ENCODE data around the gene CDH13. TPM values are rescaled to one million over a fixed set of nuclear protein-coding genes. Genes with fewer than 3 reads are reported as not detected.

CDH13 gene
- total RNA-seq, 1 donor from 2014 or later = 20.9 TPM

- H3K9ac ChIP-seq (ENCODE audit: low read depth in 1 of 3, low read length in 3 of 3) = no peak overlapping the region
- H3K4me3 ChIP-seq (ENCODE audit: low read length in 3 of 3) = no peak overlapping the region
- H3K4me1 ChIP-seq (ENCODE audit: control insufficient read depth in 3 of 3, insufficient read depth in 3 of 3, low read length in 3 of 3) = peaks cover 0 to 2% (median 0%) of the 10 kb centered on the region in 3 donors
- H3K36me3 ChIP-seq (ENCODE audit: control insufficient read depth in 3 of 3, insufficient read depth in 3 of 3, low read length in 3 of 3) = no peaks in the 10 kb centered on the region
- no peaks in the 10 kb centered on the region for H3K27me3 ChIP-seq (ENCODE audit: control insufficient read depth in 3 of 3, insufficient read depth in 3 of 3, low read length in 3 of 3)
- no peaks in the 10 kb centered on the region for H3K9me3 ChIP-seq (ENCODE audit: control insufficient read depth in 3 of 3, low read length in 3 of 3)
- H3K27ac ChIP-seq (ENCODE audit: low read depth, low read length) = no peak overlapping the region
Measured at GRCh38 chr16:83615141-83615952, 988.6 kb downstream of the CDH13 start.

GRCh38 chr16:83615953-83616350 is 989.2 kb downstream of the CDH13 start:
- no peak overlapping the region for H3K4me3 ChIP-seq (ENCODE audit: low read length in 3 of 3)
- H3K9ac ChIP-seq (ENCODE audit: low read depth in 1 of 3, low read length in 3 of 3) = no peak overlapping the region
- H3K9me3 ChIP-seq (ENCODE audit: control insufficient read depth in 3 of 3, low read length in 3 of 3) = no peaks in the 10 kb centered on the region
- H3K27ac ChIP-seq (ENCODE audit: low read depth, low read length) = no peak overlapping the region
- peaks cover 0 to 2% (median 0%) of the 10 kb centered on the region in 3 donors for H3K4me1 ChIP-seq (ENCODE audit: control insufficient read depth in 3 of 3, insufficient read depth in 3 of 3, low read length in 3 of 3)
- H3K36me3 ChIP-seq (ENCODE audit: control insufficient read depth in 3 of 3, insufficient read depth in 3 of 3, low read length in 3 of 3) = no peaks in the 10 kb centered on the region
- H3K27me3 ChIP-seq (ENCODE audit: control insufficient read depth in 3 of 3, insufficient read depth in 3 of 3, low read length in 3 of 3) = no peaks in the 10 kb centered on the region

- Histone ChIP-seq H3K4me3 (ENCODE audit: low read length in 3 of 3) (no peak overlapping the region), H3K9ac (ENCODE audit: low read depth in 1 of 3, low read length in 3 of 3) (no peak overlapping the region), H3K9me3 (ENCODE audit: control insufficient read depth in 3 of 3, low read length in 3 of 3) (no peaks in the 10 kb centered on the region), H3K27me3 (ENCODE audit: control insufficient read depth in 3 of 3, insufficient read depth in 3 of 3, low read length in 3 of 3) (no peaks in the 10 kb centered on the region), H3K4me1 (ENCODE audit: control insufficient read depth in 3 of 3, insufficient read depth in 3 of 3, low read length in 3 of 3) (peaks cover 0 to 2% (median 0%) of the 10 kb centered on the region in 3 donors), H3K27ac (ENCODE audit: low read depth, low read length) (no peak overlapping the region), H3K36me3 (ENCODE audit: control insufficient read depth in 3 of 3, insufficient read depth in 3 of 3, low read length in 3 of 3) (no peaks in the 10 kb centered on the region)
Measured at GRCh38 chr16:83619381-83620150, 992.8 kb downstream of the CDH13 start.

- Histone ChIP-seq H3K4me1 (ENCODE audit: control insufficient read depth in 3 of 3, insufficient read depth in 3 of 3, low read length in 3 of 3) (peaks cover 0 to 2% (median 0%) of the 10 kb centered on the region in 3 donors), H3K36me3 (ENCODE audit: control insufficient read depth in 3 of 3, insufficient read depth in 3 of 3, low read length in 3 of 3) (no peaks in the 10 kb centered on the region), H3K27me3 (ENCODE audit: control insufficient read depth in 3 of 3, insufficient read depth in 3 of 3, low read length in 3 of 3) (no peaks in the 10 kb centered on the region), H3K9me3 (ENCODE audit: control insufficient read depth in 3 of 3, low read length in 3 of 3) (no peaks in the 10 kb centered on the region), H3K27ac (ENCODE audit: low read depth, low read length) (no peak overlapping the region), H3K9ac (ENCODE audit: low read depth in 1 of 3, low read length in 3 of 3) (no peak overlapping the region), H3K4me3 (ENCODE audit: low read length in 3 of 3) (no peak overlapping the region)
Measured at GRCh38 chr16:83622010-83622409, 995.2 kb downstream of the CDH13 start.

- no peak overlapping the region for H3K4me3 ChIP-seq (ENCODE audit: low read length in 3 of 3)
- peaks cover 0 to 2% (median 0%) of the 10 kb centered on the region in 3 donors for H3K4me1 ChIP-seq (ENCODE audit: control insufficient read depth in 3 of 3, insufficient read depth in 3 of 3, low read length in 3 of 3)
- no peaks in the 10 kb centered on the region for H3K27me3 ChIP-seq (ENCODE audit: control insufficient read depth in 3 of 3, insufficient read depth in 3 of 3, low read length in 3 of 3)
- no peaks in the 10 kb centered on the region for H3K36me3 ChIP-seq (ENCODE audit: control insufficient read depth in 3 of 3, insufficient read depth in 3 of 3, low read length in 3 of 3)
- no peak overlapping the region for H3K9ac ChIP-seq (ENCODE audit: low read depth in 1 of 3, low read length in 3 of 3)
- no peak overlapping the region for H3K27ac ChIP-seq (ENCODE audit: low read depth, low read length)
- no peaks in the 10 kb centered on the region for H3K9me3 ChIP-seq (ENCODE audit: control insufficient read depth in 3 of 3, low read length in 3 of 3)
Measured at GRCh38 chr16:83623091-83623730, 996.4 kb downstream of the CDH13 start.

GRCh38 chr16:83623892-83624291 is 997.1 kb downstream of the CDH13 start:
- no peak overlapping the region for H3K27ac ChIP-seq (ENCODE audit: low read depth, low read length)
- no peaks in the 10 kb centered on the region for H3K27me3 ChIP-seq (ENCODE audit: control insufficient read depth in 3 of 3, insufficient read depth in 3 of 3, low read length in 3 of 3)
- peaks cover 0 to 2% (median 0%) of the 10 kb centered on the region in 3 donors for H3K4me1 ChIP-seq (ENCODE audit: control insufficient read depth in 3 of 3, insufficient read depth in 3 of 3, low read length in 3 of 3)
- no peaks in the 10 kb centered on the region for H3K36me3 ChIP-seq (ENCODE audit: control insufficient read depth in 3 of 3, insufficient read depth in 3 of 3, low read length in 3 of 3)
- H3K9ac ChIP-seq (ENCODE audit: low read depth in 1 of 3, low read length in 3 of 3) = no peak overlapping the region
- no peaks in the 10 kb centered on the region for H3K9me3 ChIP-seq (ENCODE audit: control insufficient read depth in 3 of 3, low read length in 3 of 3)
- no peak overlapping the region for H3K4me3 ChIP-seq (ENCODE audit: low read length in 3 of 3)

- Histone ChIP-seq H3K9me3 (ENCODE audit: control insufficient read depth in 3 of 3, low read length in 3 of 3) (no peaks in the 10 kb centered on the region), H3K9ac (ENCODE audit: low read depth in 1 of 3, low read length in 3 of 3) (no peak overlapping the region), H3K4me3 (ENCODE audit: low read length in 3 of 3) (no peak overlapping the region), H3K4me1 (ENCODE audit: control insufficient read depth in 3 of 3, insufficient read depth in 3 of 3, low read length in 3 of 3) (no peaks in the 10 kb centered on the region), H3K27ac (ENCODE audit: low read depth, low read length) (no peak overlapping the region), H3K36me3 (ENCODE audit: control insufficient read depth in 3 of 3, insufficient read depth in 3 of 3, low read length in 3 of 3) (no peaks in the 10 kb centered on the region), H3K27me3 (ENCODE audit: control insufficient read depth in 3 of 3, insufficient read depth in 3 of 3, low read length in 3 of 3) (no peaks in the 10 kb centered on the region)
Measured at GRCh38 chr16:83624429-83625120, 997.8 kb downstream of the CDH13 start.

- Histone ChIP-seq H3K9ac (ENCODE audit: low read depth in 1 of 3, low read length in 3 of 3) (no peak overlapping the region), H3K9me3 (ENCODE audit: control insufficient read depth in 3 of 3, low read length in 3 of 3) (no peaks in the 10 kb centered on the region)
Measured at GRCh38 chr16:83626204-83626603, 999.4 kb downstream of the CDH13 start.

GRCh38 chr16:83626676-83627075 is 999.9 kb downstream of the CDH13 start:
- Histone ChIP-seq H3K9ac (ENCODE audit: low read depth in 1 of 3, low read length in 3 of 3) (no peak overlapping the region), H3K4me1 (ENCODE audit: control insufficient read depth in 3 of 3, insufficient read depth in 3 of 3, low read length in 3 of 3) (no peaks in the 10 kb centered on the region), H3K9me3 (ENCODE audit: control insufficient read depth in 3 of 3, low read length in 3 of 3) (no peaks in the 10 kb centered on the region), H3K4me3 (ENCODE audit: low read length in 3 of 3) (no peak overlapping the region), H3K36me3 (ENCODE audit: control insufficient read depth in 3 of 3, insufficient read depth in 3 of 3, low read length in 3 of 3) (no peaks in the 10 kb centered on the region), H3K27me3 (ENCODE audit: control insufficient read depth in 3 of 3, insufficient read depth in 3 of 3, low read length in 3 of 3) (no peaks in the 10 kb centered on the region), H3K27ac (ENCODE audit: low read depth, low read length) (no peak overlapping the region)

More at GRCh38 chr16:83626204-83626603, 999.4 kb downstream of the CDH13 start:
- no peaks in the 10 kb centered on the region for H3K27me3 ChIP-seq (ENCODE audit: control insufficient read depth in 3 of 3, insufficient read depth in 3 of 3, low read length in 3 of 3)
- H3K4me1 ChIP-seq (ENCODE audit: control insufficient read depth in 3 of 3, insufficient read depth in 3 of 3, low read length in 3 of 3) = no peaks in the 10 kb centered on the region
- H3K36me3 ChIP-seq (ENCODE audit: control insufficient read depth in 3 of 3, insufficient read depth in 3 of 3, low read length in 3 of 3) = no peaks in the 10 kb centered on the region
- H3K27ac ChIP-seq (ENCODE audit: low read depth, low read length) = no peak overlapping the region
- H3K4me3 ChIP-seq (ENCODE audit: low read length in 3 of 3) = no peak overlapping the region

Data from skeletal muscle tissue (tissue), 4 donors.